Measurements from ENCODE around the gene RSPH6A. TPM values are rescaled to one million over a fixed set of nuclear protein-coding genes. Genes with fewer than 3 reads are reported as not detected.

RSPH6A gene
- total and polyA plus RNA-seq, 2 experiments from 2014 or later: not detected

DNA sequence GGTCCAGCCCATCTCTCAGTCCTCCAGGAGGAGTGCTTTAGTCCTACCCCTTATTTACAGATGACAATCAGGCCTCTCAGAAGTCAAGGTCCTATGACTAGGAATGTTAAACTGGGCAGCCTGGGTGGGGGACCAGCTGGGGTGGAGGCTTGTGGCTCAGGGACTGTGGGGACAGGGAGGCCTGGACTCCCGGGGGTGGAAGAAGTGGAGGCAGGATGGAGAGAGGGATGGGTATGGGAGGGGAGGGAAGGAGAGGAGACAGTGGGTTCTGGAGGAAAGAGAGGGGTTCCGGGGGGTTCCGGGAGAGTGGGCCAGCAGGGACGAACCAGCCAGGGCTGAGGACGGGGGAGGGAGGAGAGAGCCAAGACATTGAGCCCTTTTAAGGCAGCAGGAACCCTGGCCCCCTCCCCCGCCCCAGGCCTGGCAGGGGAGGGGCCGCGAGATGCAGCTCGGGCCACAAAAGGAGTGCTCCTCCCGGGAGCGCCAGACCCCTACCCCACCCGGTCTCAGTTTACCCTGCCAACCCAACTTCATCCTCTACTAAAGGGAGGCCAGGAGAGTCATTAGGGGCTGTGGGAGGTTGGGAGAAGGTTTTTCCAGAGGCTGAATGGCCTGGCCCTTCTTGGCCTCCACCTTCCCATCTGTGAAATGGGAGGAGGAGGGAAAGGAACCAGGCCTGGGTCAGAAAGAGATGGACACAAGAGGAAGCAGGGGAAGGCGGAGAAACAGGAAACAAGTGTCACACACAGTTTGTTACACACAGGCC, 34.5 kb downstream of the RSPH6A start:
- WGBS, 2 experiments (ENCODE audit: low coverage in 1 of 2, low lambda C conversion rate in 2 of 2, missing lambda C conversion rate in 2 of 2): 20 to 23% methylated on average over 7 to 13 of the region's 13 CpGs
- peaks cover 10% of the 10 kb centered on the region for H3K79me2 ChIP-seq (ENCODE audit: insufficient read depth)
- peaks cover 19% of the 10 kb centered on the region for H3K4me1 ChIP-seq (ENCODE audit: insufficient read depth)
- H4K20me1 ChIP-seq (ENCODE audit: insufficient read depth): no peaks in the 10 kb centered on the region
- in situ Hi-C loops (cut with MboI): no loop called here
- DNase-seq: no peak
- TF ChIP-seq EZH2phosphoT487 (IDR thresholded peaks at IDR 0.05; ENCODE audit: insufficient read depth, low read depth): no peak
- no peak for TF ChIP-seq EZH2 (IDR thresholded peaks at IDR 0.05; ENCODE audit: insufficient read depth, poor library complexity, severe bottlenecking)
- H3F3A ChIP-seq (ENCODE audit: insufficient read depth): peaks cover 11% of the 10 kb centered on the region
- peak overlapping the region; percentile 80; the same call in 1 of the 2 replicates for H3K9ac ChIP-seq
- no peak overlapping the region for H2AFZ ChIP-seq
- H3K36me3 ChIP-seq (ENCODE audit: low read depth): peaks cover 8% of the 10 kb centered on the region; the same call in 1 of the 2 replicates
- H3K4me3 ChIP-seq: peak overlapping the region; percentile 64
- peak overlapping the region; percentile 71 for H3K4me2 ChIP-seq (ENCODE audit: unreplicated experiment)
- no peaks in the 10 kb centered on the region for H3K9me3 ChIP-seq (ENCODE audit: low read depth)
- H3K27ac ChIP-seq: no peak overlapping the region
- H3K9me2 ChIP-seq (ENCODE audit: insufficient read depth): no peaks in the 10 kb centered on the region
- H3K27me3 ChIP-seq (replicated peaks; ENCODE audit: insufficient read depth): no peaks in the 10 kb centered on the region

DNA sequence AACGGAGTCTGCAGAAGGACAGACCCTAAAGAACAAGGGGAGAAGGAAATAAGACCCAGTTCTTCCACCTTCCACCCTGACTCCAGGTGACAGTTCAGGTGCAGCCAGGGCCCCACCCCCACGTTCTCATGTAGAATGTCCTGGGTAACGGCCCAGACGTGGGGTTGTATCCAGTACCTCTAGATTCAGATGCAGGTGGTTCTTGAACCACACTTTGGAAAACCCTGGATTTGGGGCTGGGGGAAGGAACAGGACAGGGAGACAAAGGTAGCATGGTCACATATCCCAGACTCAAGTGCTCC, 35.0 kb downstream of the RSPH6A start:
- Histone ChIP-seq H3K4me3 (no peak overlapping the region), H2AFZ (no peak overlapping the region), H3K27me3 (replicated peaks; ENCODE audit: insufficient read depth) (no peaks in the 10 kb centered on the region), H3K9me2 (ENCODE audit: insufficient read depth) (no peaks in the 10 kb centered on the region), H3F3A (ENCODE audit: insufficient read depth) (peaks cover 11% of the 10 kb centered on the region), H3K36me3 (ENCODE audit: low read depth) (peaks cover 8% of the 10 kb centered on the region; the same call in 1 of the 2 replicates), H3K79me2 (ENCODE audit: insufficient read depth) (peaks cover 5% of the 10 kb centered on the region; the same call in 1 of the 2 replicates), H3K4me1 (ENCODE audit: insufficient read depth) (peaks cover 19% of the 10 kb centered on the region), H3K27ac (no peak overlapping the region), H4K20me1 (ENCODE audit: insufficient read depth) (no peaks in the 10 kb centered on the region), H3K4me2 (ENCODE audit: unreplicated experiment) (no peak overlapping the region), H3K9ac (no peak overlapping the region), H3K9me3 (ENCODE audit: low read depth) (no peaks in the 10 kb centered on the region)
- 75 to 94% methylated on average over 4 of the region's 4 CpGs for WGBS, 2 experiments (ENCODE audit: low coverage in 1 of 2, low lambda C conversion rate in 2 of 2, missing lambda C conversion rate in 2 of 2)
- DNase-seq: no peak
- TF ChIP-seq EZH2 (IDR thresholded peaks at IDR 0.05; ENCODE audit: insufficient read depth, poor library complexity, severe bottlenecking): no peak
- no peak for TF ChIP-seq EZH2phosphoT487 (IDR thresholded peaks at IDR 0.05; ENCODE audit: insufficient read depth, low read depth)
- in situ Hi-C loops (cut with MboI): no loop called here

DNA sequence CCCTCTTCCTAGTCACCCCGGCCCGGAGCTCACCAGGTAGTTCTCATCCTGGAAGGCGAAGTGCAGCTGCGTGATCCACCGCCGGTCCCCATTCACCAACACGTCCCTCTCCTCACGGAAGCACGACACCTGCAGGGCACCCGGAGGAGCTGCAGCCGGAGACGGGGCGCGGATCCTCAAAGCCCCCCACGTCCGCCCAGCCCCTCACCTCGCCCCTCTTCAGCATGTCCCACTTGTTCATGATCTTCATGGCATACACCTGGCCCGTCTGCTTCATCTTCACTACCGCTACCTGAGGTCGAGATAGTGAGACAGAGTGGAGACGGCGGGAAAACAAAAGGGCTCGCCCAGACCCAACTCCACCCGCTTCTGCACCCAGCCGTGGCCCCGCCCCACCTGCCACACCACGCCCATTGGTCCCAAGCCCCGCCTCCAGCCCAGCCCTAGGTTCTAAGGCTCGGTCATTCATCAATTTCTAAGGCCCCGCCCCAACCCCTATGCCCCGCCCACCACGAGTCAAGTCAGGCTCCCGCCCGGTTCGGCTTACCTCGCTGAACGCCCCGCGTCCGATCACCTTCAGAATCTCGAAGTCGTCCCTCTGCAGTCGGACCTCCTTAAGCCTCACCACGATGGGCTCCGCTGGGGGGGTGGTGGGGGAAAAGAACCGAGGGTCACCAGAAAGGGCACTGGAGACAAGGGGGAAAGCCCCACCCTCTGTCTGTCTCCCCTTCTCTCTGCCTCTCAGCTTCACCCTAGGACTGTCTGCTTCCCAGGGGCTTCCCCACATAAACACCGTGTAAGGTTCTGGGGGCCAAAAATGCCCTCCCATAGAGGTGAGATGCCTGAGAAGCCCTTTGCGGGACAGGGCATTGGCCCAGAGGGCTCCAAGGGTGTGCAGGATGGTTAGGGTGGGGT, 35.6 kb downstream of the RSPH6A start:
- in situ Hi-C loops (cut with MboI): no loop called here
- Histone ChIP-seq H3K79me2 (ENCODE audit: insufficient read depth) (no peaks in the 10 kb centered on the region), H3K4me3 (no peak overlapping the region), H3K9me3 (ENCODE audit: low read depth) (no peaks in the 10 kb centered on the region), H3F3A (ENCODE audit: insufficient read depth) (peaks cover 14% of the 10 kb centered on the region), H3K27ac (no peak overlapping the region), H3K4me1 (ENCODE audit: insufficient read depth) (peaks cover 19% of the 10 kb centered on the region), H3K36me3 (ENCODE audit: low read depth) (peaks cover 8% of the 10 kb centered on the region; the same call in 1 of the 2 replicates), H2AFZ (no peak overlapping the region), H3K9ac (no peak overlapping the region), H3K4me2 (ENCODE audit: unreplicated experiment) (no peak overlapping the region), H4K20me1 (ENCODE audit: insufficient read depth) (no peaks in the 10 kb centered on the region), H3K27me3 (replicated peaks; ENCODE audit: insufficient read depth) (no peaks in the 10 kb centered on the region), H3K9me2 (ENCODE audit: insufficient read depth) (no peaks in the 10 kb centered on the region)
- TF ChIP-seq EZH2 (IDR thresholded peaks at IDR 0.05; ENCODE audit: insufficient read depth, poor library complexity, severe bottlenecking): no peak
- TF ChIP-seq EZH2phosphoT487 (IDR thresholded peaks at IDR 0.05; ENCODE audit: insufficient read depth, low read depth): no peak
- 43 to 48% methylated on average over 38 to 48 of the region's 48 CpGs for WGBS, 2 experiments (ENCODE audit: low coverage in 1 of 2, low lambda C conversion rate in 2 of 2, missing lambda C conversion rate in 2 of 2)
- DNase-seq: peak; percentile 69

DNA sequence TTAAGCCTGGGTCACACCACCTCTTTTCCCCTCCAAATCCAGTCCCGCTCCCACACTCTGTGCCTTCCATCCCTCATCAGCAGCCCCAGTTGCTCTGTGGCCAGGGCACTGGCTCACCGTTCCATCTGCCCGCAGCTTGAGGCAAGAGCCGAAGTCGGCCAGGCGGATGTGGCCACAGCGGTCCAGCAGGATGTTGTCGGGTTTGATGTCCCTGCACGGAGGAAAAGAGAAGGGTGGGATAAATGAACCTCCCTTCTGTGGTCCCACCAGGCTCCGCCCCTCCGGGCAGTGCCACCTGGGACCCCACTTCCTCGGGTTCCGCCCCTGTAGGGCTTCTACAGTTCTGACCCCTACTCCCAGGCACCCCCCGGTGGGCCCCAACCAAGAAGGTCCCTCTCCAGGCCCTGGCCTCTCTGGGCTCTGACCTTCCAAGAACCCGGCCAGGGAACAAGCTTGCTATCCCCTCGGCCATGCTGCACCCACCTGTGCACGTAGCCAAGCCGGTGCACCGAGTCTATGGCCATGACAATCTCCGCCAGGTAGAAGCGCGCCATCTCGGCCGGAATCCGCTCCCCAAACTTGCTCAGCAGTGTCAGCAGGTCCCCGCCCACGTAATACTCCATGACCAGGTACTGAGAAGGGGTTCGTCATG, 37.0 kb downstream of the RSPH6A start:
- no peak for TF ChIP-seq EZH2phosphoT487 (IDR thresholded peaks at IDR 0.05; ENCODE audit: insufficient read depth, low read depth)
- no peak for TF ChIP-seq EZH2 (IDR thresholded peaks at IDR 0.05; ENCODE audit: insufficient read depth, poor library complexity, severe bottlenecking)
- no peaks in the 10 kb centered on the region for H3K9me2 ChIP-seq (ENCODE audit: insufficient read depth)
- no peak overlapping the region for H3K4me3 ChIP-seq
- H2AFZ ChIP-seq: no peak overlapping the region
- no peak for DNase-seq
- no peak overlapping the region for H3K9ac ChIP-seq
- H3K4me1 ChIP-seq (ENCODE audit: insufficient read depth): peaks cover 8% of the 10 kb centered on the region
- peaks cover 8% of the 10 kb centered on the region; the same call in 1 of the 2 replicates for H3K36me3 ChIP-seq (ENCODE audit: low read depth)
- no peaks in the 10 kb centered on the region for H3K9me3 ChIP-seq (ENCODE audit: low read depth)
- no peak overlapping the region for H3K27ac ChIP-seq
- 93 to 97% methylated on average over 23 to 28 of the region's 28 CpGs for WGBS, 2 experiments (ENCODE audit: low coverage in 1 of 2, low lambda C conversion rate in 2 of 2, missing lambda C conversion rate in 2 of 2)
- H3K79me2 ChIP-seq (ENCODE audit: insufficient read depth): no peaks in the 10 kb centered on the region
- H3K27me3 ChIP-seq (replicated peaks; ENCODE audit: insufficient read depth): no peaks in the 10 kb centered on the region
- in situ Hi-C loops (cut with MboI): no loop called here
- H3F3A ChIP-seq (ENCODE audit: insufficient read depth): peaks cover 9% of the 10 kb centered on the region; the same call in 1 of the 2 replicates
- H4K20me1 ChIP-seq (ENCODE audit: insufficient read depth): no peaks in the 10 kb centered on the region
- H3K4me2 ChIP-seq (ENCODE audit: unreplicated experiment): no peak overlapping the region

Measured in GM23248 (cell line).